ENCODE measurements around the gene COL23A1.

The COL23A1 gene

DNA sequence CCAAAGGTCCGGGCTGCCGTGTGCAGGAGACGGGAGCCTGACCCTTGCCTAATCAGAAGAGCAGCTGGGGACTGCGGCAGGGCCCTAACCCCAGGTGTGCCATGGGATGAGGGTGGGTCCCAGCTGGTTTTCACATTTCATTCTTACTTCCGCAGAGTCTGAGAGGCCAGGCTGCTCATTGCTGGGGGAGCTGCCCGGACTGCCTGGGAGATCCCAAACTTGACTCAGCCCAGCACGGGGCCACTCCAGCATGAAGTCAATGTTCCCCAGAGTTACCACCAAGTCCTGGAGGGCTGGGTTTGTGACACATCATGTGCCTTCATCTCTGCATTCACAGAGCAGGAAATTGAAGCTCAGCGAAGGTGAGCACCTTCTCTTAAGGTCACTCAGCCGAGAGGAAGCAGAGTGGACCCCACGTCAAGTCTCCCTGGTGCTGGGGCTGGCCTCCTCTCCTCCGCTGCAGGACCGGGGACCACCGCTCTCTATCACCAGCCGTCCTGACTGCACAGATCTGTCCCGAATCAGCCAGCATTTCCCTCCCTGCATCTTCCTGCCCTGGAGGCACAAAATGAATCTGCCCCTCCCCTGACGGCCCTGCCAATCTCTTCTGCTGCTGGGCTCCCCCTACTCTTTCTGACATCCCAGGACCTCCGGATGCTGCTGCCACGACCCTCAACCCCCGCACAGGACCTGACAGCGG, 303.0 kb downstream of the COL23A1 start:
- no peak for DNase-seq (ENCODE audit: low read depth)
- no peak overlapping the region for H3K4me3 ChIP-seq (ENCODE audit: low read depth, low read length)
- TF ChIP-seq, protein P1, sequence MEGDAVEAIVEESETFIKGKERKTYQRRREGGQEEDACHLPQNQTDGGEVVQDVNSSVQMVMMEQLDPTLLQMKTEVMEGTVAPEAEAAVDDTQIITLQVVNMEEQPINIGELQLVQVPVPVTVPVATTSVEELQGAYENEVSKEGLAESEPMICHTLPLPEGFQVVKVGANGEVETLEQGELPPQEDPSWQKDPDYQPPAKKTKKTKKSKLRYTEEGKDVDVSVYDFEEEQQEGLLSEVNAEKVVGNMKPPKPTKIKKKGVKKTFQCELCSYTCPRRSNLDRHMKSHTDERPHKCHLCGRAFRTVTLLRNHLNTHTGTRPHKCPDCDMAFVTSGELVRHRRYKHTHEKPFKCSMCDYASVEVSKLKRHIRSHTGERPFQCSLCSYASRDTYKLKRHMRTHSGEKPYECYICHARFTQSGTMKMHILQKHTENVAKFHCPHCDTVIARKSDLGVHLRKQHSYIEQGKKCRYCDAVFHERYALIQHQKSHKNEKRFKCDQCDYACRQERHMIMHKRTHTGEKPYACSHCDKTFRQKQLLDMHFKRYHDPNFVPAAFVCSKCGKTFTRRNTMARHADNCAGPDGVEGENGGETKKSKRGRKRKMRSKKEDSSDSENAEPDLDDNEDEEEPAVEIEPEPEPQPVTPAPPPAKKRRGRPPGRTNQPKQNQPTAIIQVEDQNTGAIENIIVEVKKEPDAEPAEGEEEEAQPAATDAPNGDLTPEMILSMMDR (conservative IDR thresholded peaks at IDR 0.05; ENCODE audit: low read depth, low read length): no peak

DNA sequence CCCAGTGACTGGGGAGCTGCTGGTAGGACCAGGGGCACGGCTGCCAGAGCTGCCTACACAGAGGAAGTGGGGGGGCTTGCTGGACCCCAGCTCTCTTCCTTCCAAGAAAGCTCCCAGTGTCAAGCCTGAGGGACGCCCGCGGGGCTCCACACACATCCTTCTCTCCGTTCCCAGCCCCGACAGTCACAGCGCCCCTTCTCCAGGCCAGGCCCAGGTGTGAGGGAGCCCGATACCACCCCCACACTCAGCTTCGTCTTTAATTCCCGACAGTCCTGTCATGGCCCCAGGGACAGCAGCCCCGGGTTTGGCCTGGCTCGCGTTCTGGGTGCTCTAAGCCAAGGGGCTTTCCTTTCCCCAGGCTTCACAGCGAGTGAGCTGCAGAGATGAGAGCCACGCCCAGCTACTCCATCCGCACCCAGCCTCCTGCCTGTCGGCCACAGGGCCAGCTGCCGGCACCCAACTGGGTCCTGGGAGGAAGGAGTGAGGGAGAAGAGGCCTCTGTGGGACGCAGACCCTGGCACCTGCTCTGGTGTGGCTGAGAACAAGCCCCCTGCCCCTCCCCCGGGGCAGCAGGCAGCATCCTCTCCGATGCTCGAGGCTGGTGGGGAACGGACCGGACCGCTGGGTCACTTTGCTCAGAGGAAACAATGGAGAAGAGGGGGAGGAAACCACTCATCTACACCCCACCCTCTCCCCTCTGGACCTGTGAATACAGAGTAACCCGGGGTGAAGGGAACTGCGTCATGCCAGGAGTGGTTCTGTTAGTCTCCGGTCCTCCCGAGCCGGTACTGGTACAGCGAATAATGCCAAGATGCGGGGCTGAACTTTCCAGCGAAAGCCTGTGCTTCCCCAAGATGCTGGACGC, 303.7 kb downstream of the COL23A1 start:
- no peak overlapping the region for H3K4me3 ChIP-seq (ENCODE audit: low read depth, low read length)
- TF ChIP-seq, protein P1 (conservative IDR thresholded peaks at IDR 0.05; ENCODE audit: low read depth, low read length): no peak
- no peak for DNase-seq (ENCODE audit: low read depth)

DNA sequence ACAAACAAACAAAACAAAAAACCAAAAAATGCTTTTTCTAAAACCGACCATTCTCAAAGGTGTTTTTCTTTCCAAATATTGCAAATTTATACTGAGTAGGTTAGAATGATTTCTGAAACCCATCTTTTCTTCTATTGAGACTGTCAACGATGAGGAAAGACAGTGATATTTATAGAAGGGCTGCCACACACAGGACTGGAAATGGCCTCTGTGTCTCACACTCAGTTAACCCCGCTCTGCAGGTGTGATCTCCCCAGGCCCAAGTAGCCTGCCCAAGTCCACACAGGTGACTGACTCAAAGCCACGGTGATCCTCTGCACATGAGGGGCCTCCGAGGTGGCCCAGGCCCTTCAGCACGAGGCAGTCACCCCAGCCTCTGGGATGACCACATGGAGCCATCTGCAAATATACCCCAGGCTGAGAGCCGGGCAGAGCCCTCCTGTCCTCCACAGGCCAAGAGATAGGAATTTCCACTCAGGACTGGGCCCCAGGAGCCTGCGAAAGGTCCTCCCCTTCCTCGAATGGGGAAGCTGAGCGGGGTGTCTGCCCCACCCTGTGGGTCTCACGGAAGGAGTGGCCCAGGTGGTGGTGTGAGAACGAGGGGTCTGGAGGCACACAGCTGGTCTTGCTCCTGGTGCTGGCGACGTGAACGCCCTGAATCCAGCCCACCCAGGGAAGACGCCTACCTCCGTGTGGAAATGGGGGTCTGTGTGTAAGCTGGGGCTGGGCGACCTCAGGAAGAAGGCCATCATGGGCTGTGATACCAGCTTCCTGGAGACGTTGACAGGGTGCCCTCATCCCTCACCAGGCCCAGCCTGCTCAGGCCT, 304.6 kb downstream of the COL23A1 start:
- TF ChIP-seq, protein P1 (conservative IDR thresholded peaks at IDR 0.05; ENCODE audit: low read depth, low read length): no peak
- no peak for DNase-seq (ENCODE audit: low read depth)
- H3K4me3 ChIP-seq (ENCODE audit: low read depth, low read length): no peak overlapping the region

DNA sequence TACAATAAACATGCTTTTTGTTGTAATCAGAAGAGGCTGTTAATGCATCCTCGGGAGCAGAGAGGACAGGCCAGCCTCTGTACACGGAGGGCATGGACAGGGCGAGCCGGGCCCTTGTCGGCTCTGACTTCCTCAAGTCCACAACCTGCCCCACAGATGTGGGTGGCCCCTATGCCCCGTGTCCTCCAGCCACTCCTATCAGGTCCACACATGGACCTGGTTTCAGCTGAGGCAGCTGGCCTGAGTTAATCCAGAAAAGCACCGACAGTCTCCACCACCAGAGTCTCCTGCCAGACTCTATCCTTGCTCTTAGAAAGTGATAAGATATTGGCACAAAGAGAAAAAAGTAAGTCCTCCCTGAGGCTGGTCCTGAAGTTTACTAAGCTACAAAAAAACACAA, 305.2 kb downstream of the COL23A1 start:
- DNase-seq (ENCODE audit: low read depth): no peak
- H3K4me3 ChIP-seq (ENCODE audit: low read depth, low read length): no peak overlapping the region
- TF ChIP-seq, protein P1 (conservative IDR thresholded peaks at IDR 0.05; ENCODE audit: low read depth, low read length): no peak

DNA sequence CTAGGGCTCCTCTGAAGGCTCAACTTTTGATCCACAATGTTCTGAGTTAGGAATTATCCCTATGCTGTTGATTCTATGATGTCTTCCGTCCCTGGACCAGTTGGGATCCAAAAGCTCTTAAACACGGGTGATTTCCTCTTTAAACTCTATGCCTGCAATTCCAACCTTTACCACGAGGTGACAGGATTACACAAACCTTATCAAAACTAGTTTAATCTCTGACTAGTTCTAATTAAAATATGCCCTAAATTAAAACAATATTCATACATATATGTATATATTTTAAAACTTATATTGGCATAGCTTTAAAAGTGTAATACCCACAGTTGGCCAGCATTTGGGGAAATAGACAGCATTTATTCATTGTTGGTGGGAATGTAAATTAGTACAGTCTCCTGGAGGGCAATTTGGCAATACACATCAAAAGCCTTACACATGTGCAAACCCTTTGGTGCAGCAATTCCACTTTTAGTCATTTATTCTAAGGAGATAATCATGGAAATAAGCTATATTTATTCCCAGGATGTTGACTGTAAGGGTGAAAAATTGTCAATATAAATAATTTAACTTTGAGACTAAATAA, 306.0 kb downstream of the COL23A1 start:
- DNase-seq (ENCODE audit: low read depth): peak; percentile 45
- no peak overlapping the region for H3K4me3 ChIP-seq (ENCODE audit: low read depth, low read length)
- TF ChIP-seq, protein P1 (conservative IDR thresholded peaks at IDR 0.05; ENCODE audit: low read depth, low read length): peak; percentile 69

DNA sequence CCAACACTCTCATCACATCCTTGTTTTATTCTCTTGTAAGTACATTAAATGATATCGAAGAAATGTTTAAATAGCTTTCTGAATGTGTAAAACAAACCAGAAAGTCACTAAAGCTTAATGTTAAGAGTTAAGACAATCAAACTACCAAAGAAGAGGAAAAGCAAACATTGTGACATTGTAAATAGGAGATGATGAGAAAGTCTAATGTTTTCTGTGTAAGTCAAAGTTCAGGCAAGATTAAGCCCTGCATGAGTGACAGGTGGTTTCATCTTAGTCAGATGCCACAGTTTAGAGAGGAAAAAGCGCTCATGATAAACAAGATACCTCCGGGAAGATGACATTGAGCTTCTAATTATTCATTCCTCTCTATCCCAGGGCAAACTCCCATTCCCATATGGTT, 306.7 kb downstream of the COL23A1 start:
- no peak for DNase-seq (ENCODE audit: low read depth)
- TF ChIP-seq, protein P1 (conservative IDR thresholded peaks at IDR 0.05; ENCODE audit: low read depth, low read length): no peak
- H3K4me3 ChIP-seq (ENCODE audit: low read depth, low read length): no peak overlapping the region
